Measurements from ENCODE around the gene DPP6. TPM values are rescaled to one million over a fixed set of nuclear protein-coding genes. Genes with fewer than 3 reads are reported as not detected.

DPP6 gene
- total RNA-seq, 4 donors from 2014 or later, result 0.60 to 1.7 (median 1.6) TPM; not detected in 1

- no peaks in the 10 kb centered on the region for H3K27me3 ChIP-seq
- H3K4me3 ChIP-seq, result no peak overlapping the region
- H3K27ac ChIP-seq, result no peak overlapping the region
- no peak for DNase-seq (ENCODE audit: low spot score in 2 of 2)
- TF ChIP-seq POLR2A (IDR thresholded peaks at IDR 0.05), result no peak
- TF ChIP-seq EP300 (IDR thresholded peaks at IDR 0.05), result no peak
- TF ChIP-seq CTCF (IDR thresholded peaks at IDR 0.05), result no peak
- no peaks in the 10 kb centered on the region for H3K36me3 ChIP-seq
- no peaks in the 10 kb centered on the region for H3K4me1 ChIP-seq
- 68 to 71% methylated on average over 11 of the region's 11 CpGs for WGBS, 2 donors
- no peaks in the 10 kb centered on the region for H3K9me3 ChIP-seq
Measured at GRCh38 chr7:154879629-154880028, 827.4 kb downstream of the DPP6 start.

- no peak for TF ChIP-seq POLR2A (IDR thresholded peaks at IDR 0.05)
- no peak for TF ChIP-seq CTCF (IDR thresholded peaks at IDR 0.05)
- no peak for TF ChIP-seq EP300 (IDR thresholded peaks at IDR 0.05)
- Histone ChIP-seq H3K4me3 (no peak overlapping the region), H3K9me3 (no peaks in the 10 kb centered on the region), H3K27me3 (no peaks in the 10 kb centered on the region), H3K4me1 (no peaks in the 10 kb centered on the region), H3K36me3 (no peaks in the 10 kb centered on the region), H3K27ac (no peak overlapping the region)
- 78 to 82% methylated on average over 9 of the region's 9 CpGs for WGBS, 2 donors
- no peak for DNase-seq (ENCODE audit: low spot score in 2 of 2)
Measured at GRCh38 chr7:154880513-154880912, 828.3 kb downstream of the DPP6 start.

- no peak for DNase-seq (ENCODE audit: low spot score in 2 of 2)
- Histone ChIP-seq H3K27me3 (no peaks in the 10 kb centered on the region), H3K4me3 (no peak overlapping the region), H3K4me1 (no peaks in the 10 kb centered on the region), H3K9me3 (no peaks in the 10 kb centered on the region), H3K36me3 (no peaks in the 10 kb centered on the region), H3K27ac (no peak overlapping the region)
- WGBS, 2 donors, result 63 to 65% methylated on average over 9 of the region's 9 CpGs
- TF ChIP-seq EP300 (IDR thresholded peaks at IDR 0.05) (no peak), CTCF (IDR thresholded peaks at IDR 0.05) (no peak), POLR2A (IDR thresholded peaks at IDR 0.05) (no peak)
Measured at GRCh38 chr7:154881026-154881425, 828.8 kb downstream of the DPP6 start.

- H3K36me3 ChIP-seq, result no peaks in the 10 kb centered on the region
- WGBS, 2 donors, result 81 to 94% methylated on average over 6 to 9 of the region's 11 CpGs
Measured at GRCh38 chr7:154881526-154881925, 829.3 kb downstream of the DPP6 start.

GRCh38 chr7:154882931-154883474 lies 830.8 kb downstream of the DPP6 start:
- no peaks in the 10 kb centered on the region for H3K9me3 ChIP-seq
- 86 to 94% methylated on average over 8 of the region's 8 CpGs for WGBS, 2 donors
- H3K36me3 ChIP-seq, result no peaks in the 10 kb centered on the region
- H3K27ac ChIP-seq, result no peak overlapping the region
- no peak overlapping the region for H3K4me3 ChIP-seq
- no peak for TF ChIP-seq CTCF (IDR thresholded peaks at IDR 0.05)
- TF ChIP-seq EP300 (IDR thresholded peaks at IDR 0.05), result no peak
- no peak for TF ChIP-seq POLR2A (IDR thresholded peaks at IDR 0.05)
- H3K27me3 ChIP-seq, result no peaks in the 10 kb centered on the region
- H3K4me1 ChIP-seq, result no peaks in the 10 kb centered on the region
- no peak for DNase-seq (ENCODE audit: low spot score in 2 of 2)

More at GRCh38 chr7:154881526-154881925, 829.3 kb downstream of the DPP6 start:
- Histone ChIP-seq H3K4me3 (no peak overlapping the region), H3K4me1 (no peaks in the 10 kb centered on the region), H3K27me3 (no peaks in the 10 kb centered on the region), H3K9me3 (no peaks in the 10 kb centered on the region), H3K27ac (no peak overlapping the region)
- DNase-seq (ENCODE audit: low spot score in 2 of 2), result no peak
- TF ChIP-seq CTCF (IDR thresholded peaks at IDR 0.05) (no peak), POLR2A (IDR thresholded peaks at IDR 0.05) (no peak), EP300 (IDR thresholded peaks at IDR 0.05) (no peak)

Measured in tibial nerve (tissue), 4 donors.